AG04450 (cell line): ENCODE results near the gene SAP130. TPM values are rescaled to one million over a fixed set of nuclear protein-coding genes. Genes with fewer than 3 reads are reported as not detected.

ENCODE experiments used
- CTCF ChIA-PET: fragments of 300-600, 350-600 bp; formaldehyde crosslinking; extraction: SDS; loops from one replicate; lab custom pipeline; 2022; ENCODE audit warnings: antibody characterized with exemption, inconsistent platforms; lab: Charles Lee
- POLR2A ChIA-PET: fragments of 350-600 bp; formaldehyde crosslinking; extraction: SDS; loops from one replicate; lab custom pipeline; 2021; ENCODE audit warnings: antibody characterized with exemption, inconsistent platforms; lab: Yijun Ruan, JAX
- DNase-seq: peaks from one replicate; pipeline ENCODE4 v3.0.0-alpha.2; 2011; ENCODE audit warnings: low read depth, low spot score
- H3K27ac ChIP-seq: one replicate; pipeline ENCODE4 v1.5.1; 2012; ENCODE audit warnings: low read depth, low read length, control low read depth
- H3K27me3 ChIP-seq: one replicate; pipeline ENCODE4 v1.6.0; 2012; ENCODE audit warnings: low read length; ENCODE audit not compliant: control insufficient read depth, insufficient read depth
- H3K4me3 ChIP-seq: 2 replicates; pipeline ENCODE4 v1.5.1; 2011; ENCODE audit warnings: mild to moderate bottlenecking, low read depth, low read length, control low read depth
- H3K9me3 ChIP-seq: 2 replicates; pipeline ENCODE4 v1.5.1; 2012; ENCODE audit warnings: low read length; ENCODE audit not compliant: control insufficient read depth, insufficient read depth
- CTCF ChIP-seq: IDR thresholded peaks from 2 replicates; pipeline ENCODE4 v1.5.1; 2011; ENCODE audit warnings: low read depth, low read length, control low read depth, inconsistent platforms
- polyA plus RNA-seq: library from polyadenylated mRNA; depleted of rRNA; stranded (reverse); fragments of >200 nt; gene quantifications from 2 replicates; pipeline ENCODE4 v1.2.3, GENCODE V29; 2011

The SAP130 gene
- polyA plus RNA-seq, 1 experiment, result 13.3 TPM

- no peak overlapping the region for H3K4me3 ChIP-seq
- TF ChIP-seq CTCF, result no peak
- no peaks in the 10 kb centered on the region for H3K9me3 ChIP-seq
- H3K27me3 ChIP-seq, result no peaks in the 10 kb centered on the region
- no peak overlapping the region for H3K27ac ChIP-seq
- POLR2A ChIA-PET, result no interaction called here
- DNase-seq, result no peak
- CTCF ChIA-PET, result interaction anchor here (1.0 kb wide), 1 partner anchor 360 kb away, joined by 4 read pairs; no protein-coding TSS in a partner anchor
Observed at GRCh38 chr2:127951026-127951425, 76.8 kb downstream of the SAP130 start.

GRCh38 chr2:127950264-127950663, 77.6 kb downstream of the SAP130 start:
- no peaks in the 10 kb centered on the region for H3K27me3 ChIP-seq
- TF ChIP-seq CTCF, result no peak
- H3K27ac ChIP-seq, result no peak overlapping the region
- ChIA-PET CTCF (interaction anchor here (1.0 kb wide), 1 partner anchor 359 kb away, joined by 4 read pairs; no protein-coding TSS in a partner anchor), POLR2A (no interaction called here)
- DNase-seq, result no peak
- no peak overlapping the region for H3K4me3 ChIP-seq
- H3K9me3 ChIP-seq, result no peaks in the 10 kb centered on the region

GRCh38 chr2:127945281-127945680, 82.6 kb downstream of the SAP130 start:
- Histone ChIP-seq H3K9me3 (no peaks in the 10 kb centered on the region), H3K27me3 (no peaks in the 10 kb centered on the region), H3K4me3 (no peak overlapping the region), H3K27ac (no peak overlapping the region)
- no peak for TF ChIP-seq CTCF
- CTCF ChIA-PET, result no interaction called here
- POLR2A ChIA-PET, result no interaction called here
- no peak for DNase-seq

GRCh38 chr2:127943186-127943585, 84.7 kb downstream of the SAP130 start:
- ChIA-PET POLR2A (interaction anchor here (0.6 kb wide), 1 partner anchor 60 kb away, joined by 3 read pairs; no protein-coding TSS in a partner anchor), CTCF (no interaction called here)
- TF ChIP-seq CTCF, result no peak
- H3K9me3 ChIP-seq, result no peaks in the 10 kb centered on the region
- no peak overlapping the region for H3K27ac ChIP-seq
- no peaks in the 10 kb centered on the region for H3K27me3 ChIP-seq
- no peak for DNase-seq
- no peak overlapping the region for H3K4me3 ChIP-seq

- Histone ChIP-seq H3K27ac (no peak overlapping the region), H3K4me3 (no peak overlapping the region), H3K27me3 (no peaks in the 10 kb centered on the region), H3K9me3 (no peaks in the 10 kb centered on the region)
- POLR2A ChIA-PET, result no interaction called here
- CTCF ChIA-PET, result interaction anchor here (1.3 kb wide), 1 partner anchor 25 kb away, joined by 3 read pairs; no protein-coding TSS in a partner anchor
- no peak for DNase-seq
- TF ChIP-seq CTCF, result no peak
Observed at GRCh38 chr2:127942002-127942401, 85.9 kb downstream of the SAP130 start.
